Glomerular endothelial cell (primary cell): ENCODE data around the gene SLC13A3. TPM values are rescaled to one million over a fixed set of nuclear protein-coding genes. Genes with fewer than 3 reads are reported as not detected.
A peak's percentile ranks its signal among the peaks of the same experiment; 100 is the strongest.

Source experiments
- DNase-seq: peaks from one replicate; pipeline ENCODE4 v3.0.0-alpha.2; 2011; ENCODE audit warnings: low read depth, low spot score; ENCODE audit errors: extremely low read depth
- total RNA-seq: library from RNA; depleted of rRNA; stranded (reverse); fragments of >200 nt; gene quantifications from 2 replicates; pipeline ENCODE4 v1.2.3, GENCODE V29; 2015

SLC13A3 gene
- total RNA-seq, 1 donor from 2014 or later: 0.47 TPM

DNA sequence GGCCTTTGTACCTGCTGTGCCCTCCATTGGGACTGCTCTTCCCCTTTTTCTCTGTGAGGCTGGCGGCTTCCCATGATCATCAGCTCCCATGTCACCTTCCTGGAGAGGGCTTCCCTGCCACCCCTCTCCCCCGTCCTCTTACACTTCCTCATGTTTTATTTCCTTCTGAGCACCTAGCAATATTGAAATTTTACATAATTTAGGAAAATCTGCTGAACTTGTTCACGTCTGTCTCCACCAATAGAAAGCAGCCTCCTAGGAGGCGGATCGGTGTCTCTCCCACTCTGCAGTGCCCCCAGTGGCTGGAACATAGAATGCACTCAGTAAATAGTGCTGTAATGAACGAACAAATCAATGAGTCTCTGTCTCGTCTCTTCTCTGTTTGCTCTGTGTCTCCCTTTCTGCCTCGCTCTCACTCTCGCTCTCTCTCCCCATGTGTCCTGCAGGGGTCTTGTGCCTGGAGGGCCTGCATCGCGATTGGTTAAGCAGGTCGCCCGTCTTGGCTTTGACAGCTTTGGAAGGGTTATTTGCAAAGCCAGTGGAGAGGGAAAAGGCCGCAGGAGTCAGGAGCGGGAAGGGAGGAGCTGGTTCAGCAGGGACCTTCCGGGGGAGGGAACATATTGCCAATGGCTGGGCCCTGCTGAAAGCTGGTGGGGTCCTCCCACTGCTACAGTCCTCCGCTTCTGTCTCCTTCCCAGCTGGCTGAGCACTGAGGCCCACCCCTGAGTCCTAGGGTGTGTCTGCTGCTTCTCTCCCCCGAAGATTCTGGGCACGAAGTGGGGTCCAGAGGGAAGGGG is 88.7 kb downstream of the SLC13A3 start:
- no peak for DNase-seq

DNA sequence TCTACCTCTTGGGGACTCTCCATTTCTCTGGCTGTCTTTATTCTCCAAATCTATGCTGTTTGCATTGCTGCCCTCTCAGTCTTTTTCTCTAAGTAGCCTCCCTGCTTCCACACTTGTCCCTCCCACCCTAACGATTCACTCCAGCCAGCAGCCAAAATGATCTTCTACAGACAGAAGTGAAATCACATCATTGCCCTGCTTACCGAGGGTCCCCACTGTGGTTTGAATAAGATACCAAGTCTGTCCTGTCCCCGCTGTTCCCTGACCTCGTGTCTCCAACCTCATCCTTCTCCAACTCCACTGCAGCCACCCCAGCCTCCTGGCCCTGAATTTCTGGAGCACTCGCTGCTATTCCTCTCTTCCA is 89.3 kb downstream of the SLC13A3 start:
- DNase-seq: no peak

DNA sequence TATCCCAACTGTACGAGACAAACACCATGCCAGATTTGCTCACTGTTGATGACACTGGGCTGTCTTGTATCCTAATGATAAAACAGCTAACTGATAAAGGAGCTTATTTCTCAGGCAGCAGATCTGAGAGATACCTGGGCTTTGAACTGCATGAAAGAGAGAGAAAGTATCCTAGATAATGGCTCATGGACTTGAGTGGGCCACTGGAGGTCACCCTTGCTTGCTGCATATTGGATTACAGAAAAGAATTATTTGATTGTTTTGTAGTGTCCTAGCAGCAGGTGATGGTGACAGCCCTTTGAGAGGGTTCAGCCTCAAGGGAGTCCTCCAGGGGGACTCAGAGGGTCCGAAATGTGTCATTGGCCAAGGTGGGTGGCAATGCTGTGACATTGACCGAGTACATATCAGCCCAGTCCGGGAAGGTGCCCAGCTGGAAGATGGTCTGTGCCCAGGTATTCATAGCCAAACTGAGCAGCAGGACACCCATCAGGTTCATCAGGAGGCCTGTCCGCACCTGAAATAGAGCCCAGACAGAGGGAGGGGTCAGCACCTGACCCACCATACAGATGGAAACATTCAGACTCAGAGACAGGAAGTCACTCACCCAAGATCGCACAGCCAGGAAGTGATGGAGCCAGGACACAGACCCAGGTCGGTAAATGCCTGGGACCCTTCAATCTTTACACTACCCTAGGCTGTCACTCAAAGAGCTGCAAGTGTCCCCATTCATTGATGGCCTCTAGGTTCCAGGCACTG is 91.4 kb downstream of the SLC13A3 start:
- no peak for DNase-seq

DNA sequence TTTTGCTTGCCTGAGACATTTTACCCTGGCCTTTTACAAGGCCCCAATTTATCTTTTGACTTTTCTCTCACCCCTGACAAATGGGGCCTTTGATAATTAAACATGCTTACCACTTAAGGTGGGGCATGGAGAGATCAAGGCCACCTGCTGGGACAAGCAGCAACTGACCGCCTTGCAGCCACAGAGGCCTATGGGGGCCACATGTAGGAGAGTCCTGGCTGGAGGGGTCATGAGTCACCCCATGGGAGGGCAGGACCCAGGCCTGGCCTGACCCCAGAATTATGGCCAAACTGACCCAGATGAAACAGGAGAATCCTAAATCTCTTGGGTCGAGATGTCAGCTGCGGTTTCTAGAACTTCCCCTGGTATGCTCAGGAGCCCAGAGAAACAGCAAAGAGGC is 92.3 kb downstream of the SLC13A3 start:
- DNase-seq: no peak

DNA sequence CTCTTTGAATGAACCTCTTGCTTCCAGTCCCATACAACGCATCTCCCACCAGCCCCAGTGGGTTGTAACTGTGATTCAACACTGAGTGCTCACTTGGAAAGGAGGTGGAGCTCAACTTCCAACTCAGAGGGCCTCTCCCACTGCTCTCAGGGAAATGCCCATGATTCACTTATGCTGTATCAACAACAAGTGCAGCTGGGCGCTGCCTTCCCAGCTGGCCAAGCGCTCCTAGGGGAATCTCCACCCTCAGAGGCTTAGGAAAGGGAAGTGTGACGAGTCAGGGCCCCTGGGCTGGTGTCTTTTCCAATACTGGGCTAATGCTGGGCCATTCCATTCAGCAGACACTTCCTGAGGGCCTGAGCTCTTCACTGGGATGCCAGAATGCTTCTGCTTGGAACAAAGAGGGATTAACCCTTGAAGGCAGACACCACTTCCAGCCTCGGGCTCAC is 92.7 kb downstream of the SLC13A3 start:
- DNase-seq: peak; percentile 22

DNA sequence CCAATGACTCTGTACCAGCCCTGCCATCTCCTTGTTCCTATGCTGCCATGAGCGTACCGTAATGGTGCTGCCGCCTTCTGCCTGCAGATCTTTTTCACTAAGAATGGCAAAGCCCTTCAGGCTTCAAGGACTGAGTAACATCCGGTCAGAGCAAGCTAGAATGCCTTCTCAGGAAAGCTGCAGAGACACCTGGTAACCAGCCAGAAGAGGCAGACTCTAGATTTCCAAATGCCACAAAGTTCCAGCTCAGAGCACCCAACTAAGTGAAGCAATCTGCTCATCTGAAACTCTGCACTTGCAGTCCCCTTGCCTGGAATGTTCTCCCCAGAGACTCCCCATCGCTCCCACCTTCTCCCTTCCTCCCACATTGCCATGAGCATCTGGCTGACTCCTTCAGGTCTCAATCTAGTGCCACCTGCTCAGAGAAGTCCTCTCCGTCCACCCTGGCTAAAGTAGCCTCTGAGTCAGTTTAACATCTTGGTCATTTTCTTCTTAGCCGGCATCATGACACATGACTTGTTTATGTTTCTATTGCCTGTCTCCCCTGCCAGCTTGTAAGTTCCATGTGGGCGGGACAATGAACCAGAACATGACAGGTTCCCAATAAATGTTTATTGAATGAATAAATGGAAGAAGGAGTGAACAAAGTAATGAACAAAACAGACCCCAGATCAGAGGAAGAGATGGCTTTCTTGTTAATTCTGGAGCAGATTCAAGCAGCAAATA is 93.9 kb downstream of the SLC13A3 start:
- no peak for DNase-seq

DNA sequence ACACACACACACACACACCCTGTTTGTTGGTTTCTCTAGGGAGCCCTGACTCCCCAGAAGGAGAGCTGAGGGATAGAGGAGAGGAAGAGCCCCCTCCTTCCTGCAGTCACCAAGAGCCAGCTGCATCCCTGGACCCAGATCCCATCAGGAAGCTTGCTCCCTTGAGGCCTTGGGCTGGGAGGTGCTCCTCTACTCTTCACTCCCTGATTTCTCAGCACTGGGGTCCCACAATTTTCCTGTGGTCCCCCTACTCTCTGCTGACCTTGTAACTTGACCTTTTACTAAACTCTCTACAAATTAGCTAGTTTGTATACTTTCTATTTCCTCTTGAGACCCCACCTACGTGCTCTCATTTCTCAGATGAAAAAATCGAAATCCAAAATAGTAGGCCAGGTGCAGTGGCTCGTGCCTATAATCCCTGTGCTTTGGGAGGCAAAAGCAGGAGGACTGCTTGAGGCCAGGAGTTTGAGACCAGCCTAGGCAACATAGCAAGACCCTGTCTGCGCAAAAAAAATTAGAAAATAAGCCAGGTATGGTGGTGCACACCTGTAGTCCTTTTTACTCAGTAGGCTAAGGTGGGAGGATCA is 95.8 kb downstream of the SLC13A3 start:
- no peak for DNase-seq

DNA sequence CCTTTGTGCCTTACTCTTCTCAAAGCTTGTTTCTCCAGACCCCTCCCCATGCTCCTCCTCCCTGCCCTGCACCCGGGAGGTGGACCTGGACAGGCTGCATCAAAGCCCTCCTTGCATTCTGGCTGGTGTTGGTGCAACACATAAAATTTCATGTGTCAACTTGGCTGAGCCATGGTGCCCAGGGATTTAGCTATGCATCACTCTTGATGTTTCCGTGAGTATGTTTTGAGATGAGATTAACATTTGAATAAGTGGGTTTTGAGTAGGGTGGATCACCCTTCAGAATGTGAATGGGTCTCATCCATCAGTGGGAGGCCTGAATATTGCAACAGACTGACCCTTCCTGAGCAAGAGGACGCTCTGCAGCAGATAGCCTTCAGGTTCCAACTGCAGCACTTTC is 96.4 kb downstream of the SLC13A3 start:
- no peak for DNase-seq

DNA sequence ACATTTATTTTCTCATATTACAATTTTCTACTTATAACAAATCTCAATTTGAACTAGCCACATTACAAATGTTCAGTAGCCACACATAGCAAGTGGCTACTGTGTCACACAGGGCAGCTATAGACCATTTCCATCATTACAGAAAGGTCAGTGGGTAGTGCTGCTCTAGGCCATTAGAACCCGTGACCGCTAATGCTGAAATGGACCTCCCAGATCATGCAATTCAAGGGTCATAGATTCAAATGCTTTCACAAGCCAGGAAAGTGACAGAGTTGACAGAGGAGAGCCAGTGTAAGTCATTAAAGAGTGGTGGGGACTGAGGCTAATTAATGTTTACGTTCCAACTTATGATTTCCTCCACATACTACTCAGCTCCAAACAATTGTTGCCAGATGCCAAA is 97.3 kb downstream of the SLC13A3 start:
- no peak for DNase-seq

DNA sequence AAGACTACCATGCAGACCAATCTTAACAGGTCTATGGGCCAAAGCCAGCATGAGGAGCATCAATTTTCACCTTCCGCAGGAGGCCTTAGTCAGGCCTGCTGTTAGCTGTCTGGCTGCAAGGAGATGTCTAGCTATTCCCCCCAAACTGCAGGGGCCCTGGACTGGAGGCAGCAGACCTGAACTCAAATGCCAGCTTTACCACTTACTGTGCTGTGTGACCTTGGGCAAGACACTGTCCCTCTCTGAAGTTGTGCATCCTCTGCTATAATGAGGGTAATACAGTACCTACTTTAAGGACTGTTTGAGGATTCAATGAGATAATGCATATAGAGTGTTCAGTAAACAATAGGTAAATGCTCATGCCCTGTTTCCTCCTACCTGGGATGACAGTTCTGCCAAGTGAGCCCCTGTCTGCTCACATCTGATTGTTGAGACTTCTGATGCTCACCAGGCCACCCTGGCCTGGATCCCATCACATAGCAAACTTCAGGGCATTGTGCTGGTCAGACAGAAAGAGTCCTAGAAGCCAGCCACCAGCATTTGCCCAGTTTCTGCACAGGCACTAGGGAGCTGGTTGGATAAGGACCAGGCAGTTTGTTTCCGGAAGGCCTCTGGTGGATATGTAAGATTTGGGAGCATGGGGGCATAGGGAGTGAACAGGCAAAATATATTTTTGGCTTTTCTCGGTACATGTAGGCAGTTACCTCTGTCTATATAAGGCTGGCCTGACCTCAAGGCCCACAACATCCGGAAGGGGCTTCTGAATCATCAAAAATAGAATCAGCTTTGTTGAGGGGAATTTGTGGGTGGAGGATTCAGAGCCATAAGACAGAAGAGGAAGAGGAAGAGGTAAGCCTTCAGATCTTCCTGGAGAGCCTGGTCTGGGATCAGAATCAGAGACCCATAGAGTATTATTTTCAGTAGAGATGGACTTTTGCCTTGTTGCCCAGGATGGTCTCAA is 98.5 kb downstream of the SLC13A3 start:
- DNase-seq: no peak

DNA sequence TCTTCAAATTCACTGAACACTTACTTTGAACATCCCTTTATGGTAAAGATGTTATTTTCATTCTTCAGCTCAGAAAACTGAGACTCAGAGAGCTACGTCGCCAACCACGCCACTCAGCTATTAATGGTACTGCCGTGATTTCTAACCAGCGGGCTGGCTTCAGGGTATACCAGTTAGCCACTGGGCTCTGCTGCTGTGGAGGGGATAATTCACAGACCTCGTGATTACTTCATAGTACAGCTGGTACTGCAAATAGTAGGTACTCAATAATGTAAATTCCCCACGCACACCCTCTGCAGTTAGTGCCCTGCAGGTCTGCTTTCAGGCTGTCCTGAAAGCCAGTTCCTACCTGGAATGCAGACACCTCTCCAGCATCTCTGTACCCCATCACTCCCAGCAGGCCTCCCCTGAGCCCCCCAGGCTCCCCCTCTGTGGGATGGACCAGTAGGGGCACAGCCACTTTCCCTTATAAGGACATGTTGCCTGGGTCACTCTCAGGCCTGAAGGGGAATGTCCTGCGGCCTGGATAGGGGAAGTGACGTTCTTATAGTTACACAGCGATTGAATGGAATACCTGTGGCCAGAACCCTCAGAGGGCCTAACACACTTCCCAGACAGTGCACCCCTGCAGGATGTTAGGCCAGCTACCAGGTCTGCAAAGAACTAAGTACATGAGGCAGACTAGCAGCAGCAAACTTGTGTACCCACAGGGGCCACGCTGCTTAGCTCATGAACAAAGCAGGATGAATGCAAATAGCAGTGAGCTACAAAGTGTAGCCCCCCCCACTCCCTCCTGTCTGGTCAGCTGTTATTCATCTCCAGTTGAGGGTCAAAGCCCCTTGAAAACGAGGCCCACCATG is 99.5 kb downstream of the SLC13A3 start:
- DNase-seq: no peak

DNA sequence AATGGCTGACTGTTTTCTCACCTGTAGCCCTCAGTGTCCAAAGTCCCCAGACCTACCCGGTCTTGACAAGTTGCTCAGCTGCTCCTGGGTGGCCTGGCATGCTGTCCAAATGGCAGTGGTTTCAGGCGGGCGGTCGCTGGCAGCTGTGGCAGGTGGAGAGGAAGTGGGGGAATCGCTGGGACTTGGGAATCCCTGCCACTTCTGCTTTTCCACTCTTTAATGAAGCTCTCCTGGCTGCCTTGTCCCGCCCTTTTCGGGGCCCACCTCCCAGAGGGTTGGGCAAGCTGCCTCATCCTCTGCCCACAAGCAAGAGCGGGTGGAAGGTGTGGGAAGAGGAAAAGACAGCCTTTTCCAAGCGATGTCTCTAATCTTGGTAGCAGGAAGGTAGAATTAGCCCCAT is 100.8 kb downstream of the SLC13A3 start, which contains the start of gene OCSTAMP:
Gene OCSTAMP, minus strand, starts transcription at position 194 of the 400 bp plus-strand sequence. Its CDS starts 94 bp downstream, at position 100.
- DNase-seq: no peak

DNA sequence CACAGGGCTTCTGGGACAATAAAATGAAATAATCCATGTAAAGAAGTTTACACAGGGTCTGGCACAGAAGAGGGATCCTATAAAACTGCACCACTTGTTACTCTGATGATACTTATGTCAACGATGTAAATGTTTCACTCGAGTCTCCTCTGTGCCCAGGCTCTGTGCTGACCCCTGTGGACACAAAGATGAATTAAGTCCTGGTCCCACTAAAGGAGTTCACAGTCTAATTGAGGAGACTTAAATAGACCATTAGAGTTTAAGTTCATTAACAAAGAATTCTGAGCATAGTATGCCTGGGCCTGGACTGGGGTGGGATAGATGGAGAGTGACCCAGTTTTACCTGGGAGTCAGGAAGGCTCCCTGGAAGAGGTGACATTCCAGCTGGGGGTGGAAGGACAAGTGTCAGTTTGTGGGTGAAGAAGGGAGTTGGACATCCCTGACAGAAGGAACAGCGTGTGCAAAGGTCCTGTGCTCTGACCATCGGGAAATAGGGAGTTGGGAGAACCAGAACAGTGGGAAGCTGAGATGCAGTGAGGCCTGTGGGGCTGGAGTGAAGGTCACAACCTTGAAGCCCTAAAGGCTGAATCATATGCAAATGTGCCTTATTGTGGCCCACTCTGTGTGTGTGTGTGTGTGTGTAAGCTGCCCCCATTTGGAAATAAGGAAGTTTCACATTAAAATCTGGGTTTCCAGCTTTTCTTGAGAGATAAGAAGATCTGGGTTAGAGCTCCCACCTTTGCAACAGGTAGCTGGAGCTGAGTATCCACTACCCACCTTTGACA is 101.9 kb downstream of the SLC13A3 start:
- no peak for DNase-seq

DNA sequence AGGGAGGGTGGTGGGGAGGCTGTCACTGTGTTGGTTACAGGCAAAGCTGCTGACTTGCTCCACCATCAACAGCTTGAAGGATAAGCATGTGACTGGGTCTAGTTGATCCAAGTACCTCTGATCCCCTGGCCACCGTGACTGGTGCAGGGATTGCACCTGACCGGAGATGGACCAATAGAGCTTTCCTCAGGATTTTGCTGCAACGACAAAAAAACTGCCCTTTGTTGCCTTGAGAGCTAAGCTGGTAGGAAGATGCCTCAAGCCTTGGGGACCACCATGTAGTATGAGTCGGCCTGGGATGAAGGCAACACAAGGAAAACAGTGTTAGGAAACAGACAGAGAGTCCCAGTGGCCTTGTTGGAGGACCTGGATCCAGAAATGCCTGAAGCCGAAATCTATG is 102.6 kb downstream of the SLC13A3 start:
- no peak for DNase-seq

DNA sequence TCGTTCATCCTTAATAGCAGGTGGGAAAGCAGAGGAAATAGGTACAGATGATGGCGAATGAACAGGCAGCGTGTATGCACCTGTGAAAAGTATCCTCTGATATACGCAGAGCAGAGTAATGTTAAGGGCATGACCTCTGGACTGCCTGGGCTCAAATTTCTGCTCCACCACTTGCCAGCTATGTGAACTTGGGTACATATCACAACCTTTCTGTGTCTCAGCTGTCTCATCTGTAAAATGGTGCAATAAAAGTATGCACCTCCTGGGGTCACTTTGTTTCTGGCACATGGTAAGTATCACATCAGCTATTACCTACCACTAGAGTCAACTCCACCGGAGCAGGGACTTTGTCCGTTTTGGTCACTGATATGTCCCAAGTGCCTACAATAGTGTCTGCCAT is 103.3 kb downstream of the SLC13A3 start:
- no peak for DNase-seq

DNA sequence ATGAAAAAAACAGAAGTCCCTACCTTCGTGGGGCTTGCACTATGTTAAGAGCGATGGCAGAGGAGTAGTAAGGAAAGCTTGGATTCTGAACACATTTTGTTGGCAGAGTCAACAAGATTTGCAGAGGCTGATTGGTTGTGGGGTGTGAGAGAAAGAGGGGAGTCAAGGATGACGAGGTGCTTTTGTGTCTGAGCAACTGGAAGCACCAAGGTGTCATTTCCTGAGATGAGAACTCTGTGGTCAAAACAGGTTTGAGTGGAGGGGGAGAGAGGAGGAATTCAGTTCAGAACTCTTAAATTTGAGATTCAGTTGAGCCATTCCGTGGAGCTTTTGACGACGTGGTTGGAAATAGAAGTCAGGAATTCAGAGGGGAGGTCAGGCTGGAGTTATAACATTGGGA is 104.3 kb downstream of the SLC13A3 start:
- no peak for DNase-seq

DNA sequence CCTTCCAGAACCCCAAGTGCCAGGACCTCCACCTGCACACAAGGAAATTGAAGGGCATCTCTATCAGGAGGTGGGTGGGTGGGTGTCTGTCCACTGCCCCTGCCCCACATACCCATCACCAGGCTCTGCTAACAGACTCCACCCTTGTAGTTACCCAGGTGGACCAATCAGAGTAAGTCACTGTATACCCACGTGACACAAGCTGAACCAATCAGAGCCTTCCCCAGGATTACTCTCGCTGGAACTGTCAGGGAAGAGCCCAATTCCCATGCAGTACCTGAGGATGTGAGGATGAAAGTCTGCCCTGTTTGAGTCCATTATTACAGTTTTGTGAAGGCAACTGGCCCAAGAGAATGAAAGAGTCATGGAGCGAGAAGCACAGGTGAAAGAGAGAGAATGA is 105.0 kb downstream of the SLC13A3 start:
- no peak for DNase-seq

DNA sequence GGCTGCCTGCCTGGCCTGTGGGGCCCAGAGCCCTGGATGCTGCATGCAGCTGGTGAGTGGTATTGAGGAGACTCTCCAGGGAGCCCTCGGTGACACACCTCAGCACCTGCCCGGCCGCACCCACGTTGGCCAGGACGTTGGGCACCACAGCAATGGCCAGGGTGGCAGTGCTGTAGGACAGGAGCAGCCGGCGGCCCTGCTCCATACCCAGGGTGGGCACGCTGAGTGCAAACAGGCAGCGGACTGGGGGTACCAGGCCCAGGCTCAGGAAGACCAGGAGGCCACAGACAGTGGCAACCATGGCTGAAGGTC is 105.5 kb downstream of the SLC13A3 start:
- no peak for DNase-seq
